Lower leg skin (tissue), 3 donors: Measurements from ENCODE around the gene TBX15.

Experiments
- POLR2A ChIP-seq, 2 donors: fragments of 450-650 bp; IDR thresholded peaks; one replicate each; pipeline ENCODE4 v1.6.1; 2016 to 2017; ENCODE audit warnings: antibody characterized with exemption in 2 of 2, mild to moderate bottlenecking in 1 of 2, moderate library complexity in 1 of 2
- TF ChIP-seq, protein P1 (sequence below), 3 donors: fragments of 450-650 bp; IDR thresholded peaks; one replicate each; pipeline ENCODE4 v1.5.1; 2016; ENCODE audit warnings: antibody characterized with exemption in 3 of 3, mild to moderate bottlenecking in 3 of 3, moderate library complexity in 2 of 3

DNA sequence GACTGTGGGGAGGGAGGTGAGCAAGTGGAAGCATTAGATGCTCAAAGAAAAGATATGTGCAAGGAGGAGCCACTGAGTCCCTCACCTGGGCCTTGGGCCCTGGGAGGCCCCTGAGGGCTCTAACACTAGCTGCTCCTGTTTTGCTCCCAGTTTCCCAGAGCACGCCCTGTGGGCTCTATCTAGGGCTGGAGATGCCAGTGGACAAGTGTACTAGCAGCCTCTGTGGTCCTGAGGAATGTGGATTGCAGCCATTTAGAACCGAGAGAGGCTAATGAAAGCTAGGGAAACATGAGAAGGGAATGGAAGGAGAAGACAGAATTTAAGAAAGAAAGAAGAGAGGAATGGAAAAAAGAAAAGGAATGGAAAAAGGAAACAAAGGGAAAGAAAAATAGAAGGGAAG lies 10.0 kb upstream of the TBX15 start:
- no peak for TF ChIP-seq POLR2A (IDR thresholded peaks at IDR 0.05)
- TF ChIP-seq, protein P1, sequence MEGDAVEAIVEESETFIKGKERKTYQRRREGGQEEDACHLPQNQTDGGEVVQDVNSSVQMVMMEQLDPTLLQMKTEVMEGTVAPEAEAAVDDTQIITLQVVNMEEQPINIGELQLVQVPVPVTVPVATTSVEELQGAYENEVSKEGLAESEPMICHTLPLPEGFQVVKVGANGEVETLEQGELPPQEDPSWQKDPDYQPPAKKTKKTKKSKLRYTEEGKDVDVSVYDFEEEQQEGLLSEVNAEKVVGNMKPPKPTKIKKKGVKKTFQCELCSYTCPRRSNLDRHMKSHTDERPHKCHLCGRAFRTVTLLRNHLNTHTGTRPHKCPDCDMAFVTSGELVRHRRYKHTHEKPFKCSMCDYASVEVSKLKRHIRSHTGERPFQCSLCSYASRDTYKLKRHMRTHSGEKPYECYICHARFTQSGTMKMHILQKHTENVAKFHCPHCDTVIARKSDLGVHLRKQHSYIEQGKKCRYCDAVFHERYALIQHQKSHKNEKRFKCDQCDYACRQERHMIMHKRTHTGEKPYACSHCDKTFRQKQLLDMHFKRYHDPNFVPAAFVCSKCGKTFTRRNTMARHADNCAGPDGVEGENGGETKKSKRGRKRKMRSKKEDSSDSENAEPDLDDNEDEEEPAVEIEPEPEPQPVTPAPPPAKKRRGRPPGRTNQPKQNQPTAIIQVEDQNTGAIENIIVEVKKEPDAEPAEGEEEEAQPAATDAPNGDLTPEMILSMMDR (IDR thresholded peaks at IDR 0.05) = no peak
